Transverse colon (tissue), 4 donors: ENCODE measurements around the gene FAM221A. TPM values are rescaled to one million over a fixed set of nuclear protein-coding genes. Genes with fewer than 3 reads are reported as not detected.

Experiments used
- DNase-seq: peaks from one replicate; pipeline ENCODE4 v3.0.0-alpha.2; 2019
- H3K27ac ChIP-seq, 4 donors: fragments of 200-600 bp; sonication (generic); 2 replicates each; pipeline ENCODE4 v1.5.1; 2016 to 2018; ENCODE audit warnings: inconsistent platforms in 4 of 4
- H3K27me3 ChIP-seq: fragments of 200-600 bp; sonication (generic); 2 replicates; pipeline ENCODE4 v1.5.1; 2017; ENCODE audit warnings: inconsistent platforms
- H3K36me3 ChIP-seq, 4 donors: fragments of 200-600 bp; sonication (generic); 2 replicates each; pipeline ENCODE4 v1.5.1; 2017 to 2019; ENCODE audit warnings: inconsistent platforms in 4 of 4
- H3K4me1 ChIP-seq, 4 donors: fragments of 200-600 bp; sonication (generic); 2 replicates each; pipeline ENCODE4 v1.5.1; 2017 to 2020; ENCODE audit warnings: inconsistent platforms in 4 of 4
- H3K4me3 ChIP-seq, 4 donors: fragments of 200-600 bp; sonication (generic); 1 replicate in 1 of 4; 2 replicates in 3 of 4; pipeline versions ENCODE4 v1.5.1 to v1.6.1; 2017 to 2019; ENCODE audit warnings: inconsistent platforms in 4 of 4
- H3K9me3 ChIP-seq, 2 donors: fragments of 200-600 bp; sonication (generic); 2 replicates each; pipeline ENCODE4 v1.5.1; 2017 to 2019; ENCODE audit warnings: inconsistent platforms in 2 of 2
- CTCF ChIP-seq, 5 experiments: fragments of 200-600 bp in 3 of 5; fragments of 450-650 bp in 2 of 5; sonication (generic) in 3 of 5; IDR thresholded peaks; 1 replicate in 2 of 5; 2 replicates in 3 of 5; pipeline ENCODE4 v1.5.1; 2016 to 2017; ENCODE audit warnings: antibody characterized with exemption in 5 of 5, inconsistent platforms in 3 of 5, mild to moderate bottlenecking in 2 of 5, moderate library complexity in 1 of 5
- EP300 ChIP-seq: sonication (generic); formaldehyde crosslinking; IDR thresholded peaks from one replicate; pipeline ENCODE4 v1.6.1; 2017; ENCODE audit warnings: antibody characterized with exemption, low read depth
- POLR2A ChIP-seq: fragments of 450-650 bp; IDR thresholded peaks from one replicate; pipeline ENCODE4 v1.6.1; 2016; ENCODE audit warnings: antibody characterized with exemption, mild to moderate bottlenecking, moderate library complexity
- POLR2AphosphoS5 ChIP-seq, 3 donors: sonication (generic); formaldehyde crosslinking; IDR thresholded peaks; one replicate each; pipeline ENCODE4 v1.6.1; 2016; ENCODE audit warnings: antibody characterized with exemption in 3 of 3
- WGBS, 2 donors: methylation state at CpG; one replicate each; pipeline ENCODE4 v1.1.5; 2018; ENCODE audit warnings: low coverage in 1 of 2; 5-methylcytosine and 5-hydroxymethylcytosine counted together
- in situ Hi-C, 4 donors: fragments of 200-750 bp; cut with MboI; loops; one replicate each; pipeline versions ENCODE4 v1.15.0 to v1.15.1; 2017; ENCODE audit warnings: low sequenced_read_pairs in 3 of 4, low pct_ligation_motif_present in 1 of 4, low pct_unique_long_range_greater_than_20kb in 1 of 4
- intact Hi-C: fragments of 100-400 bp; cut with DNase I; formaldehyde crosslinking; loops from one replicate; pipeline ENCODE4 v1.15.1; 2023; ENCODE audit warnings: low total_unique reads
- total RNA-seq, 4 donors: library from RNA; depleted of rRNA; stranded (reverse); fragments of >200 nt; gene quantifications; one replicate each; pipeline ENCODE4 v1.1.0, GENCODE V29; 2016

Gene FAM221A
- total RNA-seq, 4 donors from 2014 or later, result 7.5 to 18.4 (median 13.1) TPM

- Histone ChIP-seq H3K9me3 (peaks cover 7 to 14% of the 10 kb centered on the region in 2 donors), H3K36me3 (no peaks in the 10 kb centered on the region), H3K27me3 (no peaks in the 10 kb centered on the region), H3K4me1 (no peaks in the 10 kb centered on the region), H3K4me3 (no peak overlapping the region), H3K27ac (no peak overlapping the region)
- whole genome bisulfite sequencing, 2 donors, result 8% methylated on average over 1 of the region's 1 CpG; no CpG with 5 or more reads in 1 of the 2 donors
- peak; percentile 28 for DNase-seq
- TF ChIP-seq EP300 (no peak), CTCF (IDR thresholded peaks at IDR 0.05) (peak in 4 of 5 experiments; percentile 23 to 44 (median 38)), POLR2AphosphoS5 (IDR thresholded peaks at IDR 0.05) (no peak), POLR2A (no peak)
- in situ Hi-C loops (no loop called here), intact Hi-C loops (no loop called here)
These were observed 25.5 kb upstream of the FAM221A start for GRCh38 chr7:23654508-23654907.

- H3K4me1 ChIP-seq, result no peaks in the 10 kb centered on the region
- no peak overlapping the region for H3K27ac ChIP-seq
- no peaks in the 10 kb centered on the region for H3K36me3 ChIP-seq
- H3K27me3 ChIP-seq, result no peaks in the 10 kb centered on the region
- intact Hi-C loops (no loop called here), in situ Hi-C loops (no loop called here)
- H3K9me3 ChIP-seq, result peaks cover 7 to 14% of the 10 kb centered on the region in 2 donors
- no peak for TF ChIP-seq POLR2A
- TF ChIP-seq CTCF (IDR thresholded peaks at IDR 0.05), result no peak
- no peak for TF ChIP-seq EP300
- TF ChIP-seq POLR2AphosphoS5 (IDR thresholded peaks at IDR 0.05), result no peak
- 92 to 97% methylated on average over 2 to 22 of the region's 22 CpGs for WGBS, 2 donors
- no peak overlapping the region for H3K4me3 ChIP-seq
- DNase-seq, result no peak
These were observed 24.6 kb upstream of the FAM221A start for GRCh38 chr7:23655433-23655832.

- intact Hi-C loops, result no loop called here
- no peak overlapping the region for H3K27ac ChIP-seq
- TF ChIP-seq POLR2AphosphoS5 (IDR thresholded peaks at IDR 0.05), result no peak
- no peak for TF ChIP-seq CTCF (IDR thresholded peaks at IDR 0.05)
- no peak for TF ChIP-seq EP300
- no peak for TF ChIP-seq POLR2A
- WGBS, 2 donors, result 72 to 81% methylated on average over 5 to 7 of the region's 7 CpGs
- H3K27me3 ChIP-seq, result no peaks in the 10 kb centered on the region
- peaks cover 5 to 6% of the 10 kb centered on the region in 2 donors for H3K9me3 ChIP-seq
- DNase-seq, result no peak
- no peaks in the 10 kb centered on the region for H3K4me1 ChIP-seq
- H3K4me3 ChIP-seq, result no peak overlapping the region
- H3K36me3 ChIP-seq, result no peaks in the 10 kb centered on the region
- in situ Hi-C loops, result no loop called here
These were observed 21.1 kb upstream of the FAM221A start for GRCh38 chr7:23658831-23659427.

GRCh38 chr7:23661385-23661784, 18.6 kb upstream of the FAM221A start:
- Histone ChIP-seq H3K27me3 (no peaks in the 10 kb centered on the region), H3K4me1 (no peaks in the 10 kb centered on the region), H3K27ac (no peak overlapping the region), H3K9me3 (no peaks in the 10 kb centered on the region), H3K36me3 (no peaks in the 10 kb centered on the region), H3K4me3 (no peak overlapping the region)
- no peak for DNase-seq
- intact Hi-C loops (no loop called here), in situ Hi-C loops (no loop called here)
- 71 to 87% methylated on average over 2 to 3 of the region's 3 CpGs for WGBS, 2 donors
- TF ChIP-seq POLR2AphosphoS5 (IDR thresholded peaks at IDR 0.05), result no peak
- no peak for TF ChIP-seq CTCF (IDR thresholded peaks at IDR 0.05)
- TF ChIP-seq EP300, result no peak
- no peak for TF ChIP-seq POLR2A
